ENCODE results near the gene PHF13.
"Not testable (repeated sequence)": the region's sequence is repeated elsewhere in the genome, so short reads cannot be mapped to it uniquely, and the experiment has no call there.

Gene PHF13

GRCh38 chr1:6653436-6654290 lies 40.1 kb downstream of the PHF13 start:
- no peak overlapping the region for H3K4me3 ChIP-seq (ENCODE audit: low read length)
- H3K9ac ChIP-seq (ENCODE audit: low read length): no peak overlapping the region
- H3K27me3 ChIP-seq (replicated peaks; ENCODE audit: control insufficient read depth, insufficient read depth, low read length): no peaks in the 10 kb centered on the region
- H3K9me3 ChIP-seq (ENCODE audit: control insufficient read depth, low read length): no peaks in the 10 kb centered on the region
- peaks cover 8% of the 10 kb centered on the region for H3K4me1 ChIP-seq (ENCODE audit: control insufficient read depth, insufficient read depth, low read length)
- no peak for DNase-seq (ENCODE audit: low read depth)
- peaks cover 42% of the 10 kb centered on the region for H3K36me3 ChIP-seq (ENCODE audit: control insufficient read depth, insufficient read depth, low read length, severe bottlenecking)

- DNase-seq (ENCODE audit: low read depth): no peak
- H3K9me3 ChIP-seq (ENCODE audit: control insufficient read depth, low read length): no peaks in the 10 kb centered on the region
- H3K9ac ChIP-seq (ENCODE audit: low read length): no peak overlapping the region
- peaks cover 8% of the 10 kb centered on the region for H3K4me1 ChIP-seq (ENCODE audit: control insufficient read depth, insufficient read depth, low read length)
- no peak overlapping the region for H3K4me3 ChIP-seq (ENCODE audit: low read length)
- H3K36me3 ChIP-seq (ENCODE audit: control insufficient read depth, insufficient read depth, low read length, severe bottlenecking): peaks cover 37% of the 10 kb centered on the region
- H3K27me3 ChIP-seq (replicated peaks; ENCODE audit: control insufficient read depth, insufficient read depth, low read length): no peaks in the 10 kb centered on the region
Measured at GRCh38 chr1:6657138-6657537, 43.6 kb downstream of the PHF13 start.

- Histone ChIP-seq H3K9ac (ENCODE audit: low read length) (no peak overlapping the region), H3K4me1 (ENCODE audit: control insufficient read depth, insufficient read depth, low read length) (no peaks in the 10 kb centered on the region), H3K27me3 (replicated peaks; ENCODE audit: control insufficient read depth, insufficient read depth, low read length) (no peaks in the 10 kb centered on the region), H3K36me3 (ENCODE audit: control insufficient read depth, insufficient read depth, low read length, severe bottlenecking) (peaks cover 31% of the 10 kb centered on the region), H3K9me3 (ENCODE audit: control insufficient read depth, low read length) (no peaks in the 10 kb centered on the region), H3K4me3 (ENCODE audit: low read length) (no peak overlapping the region)
- DNase-seq (ENCODE audit: low read depth): no peak
Measured at GRCh38 chr1:6658359-6659060, 45.0 kb downstream of the PHF13 start.

GRCh38 chr1:6660415-6661049 lies 47.0 kb downstream of the PHF13 start:
- Histone ChIP-seq H3K9me3 (ENCODE audit: control insufficient read depth, low read length) (no peaks in the 10 kb centered on the region), H3K36me3 (ENCODE audit: control insufficient read depth, insufficient read depth, low read length, severe bottlenecking) (peaks cover 35% of the 10 kb centered on the region), H3K27me3 (replicated peaks; ENCODE audit: control insufficient read depth, insufficient read depth, low read length) (no peaks in the 10 kb centered on the region), H3K4me3 (ENCODE audit: low read length) (no peak overlapping the region), H3K9ac (ENCODE audit: low read length) (no peak overlapping the region), H3K4me1 (ENCODE audit: control insufficient read depth, insufficient read depth, low read length) (no peaks in the 10 kb centered on the region)
- no peak for DNase-seq (ENCODE audit: low read depth)

- not testable (repeated sequence) for H3K4me3 ChIP-seq (ENCODE audit: low read length); H3K27me3 ChIP-seq (replicated peaks; ENCODE audit: control insufficient read depth, insufficient read depth, low read length); DNase-seq (ENCODE audit: low read depth); H3K4me1 ChIP-seq (ENCODE audit: control insufficient read depth, insufficient read depth, low read length); H3K9ac ChIP-seq (ENCODE audit: low read length); H3K9me3 ChIP-seq (ENCODE audit: control insufficient read depth, low read length)
- H3K36me3 ChIP-seq (ENCODE audit: control insufficient read depth, insufficient read depth, low read length, severe bottlenecking): peaks cover 52% of the 10 kb centered on the region
Measured at GRCh38 chr1:6662468-6662867, 48.9 kb downstream of the PHF13 start.

GRCh38 chr1:6666696-6667095 lies 53.2 kb downstream of the PHF13 start:
- Histone ChIP-seq H3K36me3 (ENCODE audit: control insufficient read depth, insufficient read depth, low read length, severe bottlenecking) (peaks cover 43% of the 10 kb centered on the region), H3K4me3 (ENCODE audit: low read length) (no peak overlapping the region), H3K9ac (ENCODE audit: low read length) (no peak overlapping the region), H3K9me3 (ENCODE audit: control insufficient read depth, low read length) (no peaks in the 10 kb centered on the region), H3K4me1 (ENCODE audit: control insufficient read depth, insufficient read depth, low read length) (no peaks in the 10 kb centered on the region), H3K27me3 (replicated peaks; ENCODE audit: control insufficient read depth, insufficient read depth, low read length) (no peaks in the 10 kb centered on the region)
- no peak for DNase-seq (ENCODE audit: low read depth)

GRCh38 chr1:6667139-6667538 lies 53.6 kb downstream of the PHF13 start:
- no peaks in the 10 kb centered on the region for H3K4me1 ChIP-seq (ENCODE audit: control insufficient read depth, insufficient read depth, low read length)
- peaks cover 43% of the 10 kb centered on the region for H3K36me3 ChIP-seq (ENCODE audit: control insufficient read depth, insufficient read depth, low read length, severe bottlenecking)
- no peaks in the 10 kb centered on the region for H3K27me3 ChIP-seq (replicated peaks; ENCODE audit: control insufficient read depth, insufficient read depth, low read length)
- H3K9ac ChIP-seq (ENCODE audit: low read length): no peak overlapping the region
- no peak for DNase-seq (ENCODE audit: low read depth)
- H3K4me3 ChIP-seq (ENCODE audit: low read length): no peak overlapping the region
- no peaks in the 10 kb centered on the region for H3K9me3 ChIP-seq (ENCODE audit: control insufficient read depth, low read length)

GRCh38 chr1:6668503-6668902 lies 55.0 kb downstream of the PHF13 start:
- H3K9ac ChIP-seq (ENCODE audit: low read length): no peak overlapping the region
- H3K9me3 ChIP-seq (ENCODE audit: control insufficient read depth, low read length): no peaks in the 10 kb centered on the region
- no peak for DNase-seq (ENCODE audit: low read depth)
- peaks cover 40% of the 10 kb centered on the region for H3K36me3 ChIP-seq (ENCODE audit: control insufficient read depth, insufficient read depth, low read length, severe bottlenecking)
- H3K4me3 ChIP-seq (ENCODE audit: low read length): no peak overlapping the region
- H3K27me3 ChIP-seq (replicated peaks; ENCODE audit: control insufficient read depth, insufficient read depth, low read length): no peaks in the 10 kb centered on the region
- no peaks in the 10 kb centered on the region for H3K4me1 ChIP-seq (ENCODE audit: control insufficient read depth, insufficient read depth, low read length)

- DNase-seq (ENCODE audit: low read depth): no peak
Measured at GRCh38 chr1:6672558-6672957, 59.0 kb downstream of the PHF13 start.

More at GRCh38 chr1:6672558-6672957, 59.0 kb downstream of the PHF13 start:
- H3K9me3 ChIP-seq (ENCODE audit: control insufficient read depth, low read length): no peaks in the 10 kb centered on the region
- H3K27me3 ChIP-seq (replicated peaks; ENCODE audit: control insufficient read depth, insufficient read depth, low read length): no peaks in the 10 kb centered on the region
- H3K36me3 ChIP-seq (ENCODE audit: control insufficient read depth, insufficient read depth, low read length, severe bottlenecking): peaks cover 37% of the 10 kb centered on the region
- H3K4me1 ChIP-seq (ENCODE audit: control insufficient read depth, insufficient read depth, low read length): no peaks in the 10 kb centered on the region
- H3K4me3 ChIP-seq (ENCODE audit: low read length): no peak overlapping the region
- H3K9ac ChIP-seq (ENCODE audit: low read length): no peak overlapping the region

Data from adipocyte (in vitro differentiated cells).